Duodenal mucosa (tissue), 2 donors: ENCODE data around the gene IL22RA2.

Experiments
- H3K27ac ChIP-seq: one replicate; pipeline ENCODE4 v1.7.0; 2013; ENCODE audit warnings: low read depth, low read length
- H3K27me3 ChIP-seq, 2 donors: one replicate each; pipeline ENCODE4 v1.7.0; 2013; ENCODE audit warnings: low read length in 2 of 2, control low read depth in 1 of 2; ENCODE audit not compliant: insufficient read depth in 2 of 2, control insufficient read depth in 1 of 2
- H3K36me3 ChIP-seq, 2 donors: one replicate each; pipeline ENCODE4 v1.7.0; 2013; ENCODE audit warnings: low read length in 2 of 2, control low read depth in 1 of 2; ENCODE audit not compliant: insufficient read depth in 2 of 2, control insufficient read depth in 1 of 2
- H3K4me1 ChIP-seq, 2 donors: one replicate each; pipeline ENCODE4 v1.7.0; 2013; ENCODE audit warnings: low read length in 2 of 2, control low read depth in 1 of 2; ENCODE audit not compliant: insufficient read depth in 2 of 2, control insufficient read depth in 1 of 2
- H3K4me3 ChIP-seq, 2 donors: one replicate each; pipeline ENCODE4 v1.7.0; 2013; ENCODE audit warnings: low read length in 2 of 2, low read depth in 1 of 2
- H3K9ac ChIP-seq, 2 donors: one replicate each; pipeline ENCODE4 v1.7.0; 2013; ENCODE audit warnings: low read length in 2 of 2, low read depth in 1 of 2
- H3K9me3 ChIP-seq, 2 donors: one replicate each; pipeline ENCODE4 v1.7.0; 2013; ENCODE audit warnings: low read length in 2 of 2, control low read depth in 1 of 2; ENCODE audit not compliant: control insufficient read depth in 1 of 2

IL22RA2 gene

GRCh38 chr6:137134483-137134882 is 39.0 kb downstream of the IL22RA2 start:
- no peak overlapping the region for H3K27ac ChIP-seq
- H3K27me3 ChIP-seq, result no peaks in the 10 kb centered on the region
- H3K36me3 ChIP-seq, result no peaks in the 10 kb centered on the region
- H3K9ac ChIP-seq, result no peak overlapping the region
- peaks cover 0 to 2% of the 10 kb centered on the region in 2 donors for H3K4me1 ChIP-seq
- H3K4me3 ChIP-seq, result no peak overlapping the region
- H3K9me3 ChIP-seq, result peaks cover 0 to 8% of the 10 kb centered on the region in 2 donors

GRCh38 chr6:137133122-137133521 is 40.3 kb downstream of the IL22RA2 start:
- no peaks in the 10 kb centered on the region for H3K27me3 ChIP-seq
- peaks cover 0 to 8% of the 10 kb centered on the region in 2 donors for H3K9me3 ChIP-seq
- H3K4me1 ChIP-seq, result peaks cover 0 to 2% of the 10 kb centered on the region in 2 donors
- no peak overlapping the region for H3K27ac ChIP-seq
- no peak overlapping the region for H3K4me3 ChIP-seq
- no peaks in the 10 kb centered on the region for H3K36me3 ChIP-seq
- no peak overlapping the region for H3K9ac ChIP-seq

- Histone ChIP-seq H3K4me1 (peaks cover 0 to 13% of the 10 kb centered on the region in 2 donors), H3K27ac (no peak overlapping the region), H3K27me3 (no peaks in the 10 kb centered on the region), H3K9ac (no peak overlapping the region), H3K9me3 (no peaks in the 10 kb centered on the region), H3K4me3 (no peak overlapping the region), H3K36me3 (no peaks in the 10 kb centered on the region)
Observed at GRCh38 chr6:137126875-137127485, 46.5 kb downstream of the IL22RA2 start.

GRCh38 chr6:137123078-137123477 is 50.4 kb downstream of the IL22RA2 start:
- Histone ChIP-seq H3K9ac (no peak overlapping the region), H3K4me3 (no peak overlapping the region), H3K27me3 (no peaks in the 10 kb centered on the region), H3K9me3 (peaks cover 3 to 9% of the 10 kb centered on the region in 2 donors), H3K27ac (no peak overlapping the region), H3K4me1 (peaks cover 3 to 39% of the 10 kb centered on the region in 2 donors), H3K36me3 (no peaks in the 10 kb centered on the region)

GRCh38 chr6:137122612-137123011 is 50.8 kb downstream of the IL22RA2 start:
- H3K36me3 ChIP-seq, result no peaks in the 10 kb centered on the region
- H3K9ac ChIP-seq, result no peak overlapping the region
- H3K4me3 ChIP-seq, result no peak overlapping the region
- peaks cover 3 to 9% of the 10 kb centered on the region in 2 donors for H3K9me3 ChIP-seq
- no peaks in the 10 kb centered on the region for H3K27me3 ChIP-seq
- peaks cover 3 to 39% of the 10 kb centered on the region in 2 donors for H3K4me1 ChIP-seq
- no peak overlapping the region for H3K27ac ChIP-seq

- Histone ChIP-seq H3K27ac (no peak overlapping the region), H3K9me3 (peaks cover 3 to 9% of the 10 kb centered on the region in 2 donors), H3K9ac (peak overlapping the region in 1 of 2 donors; percentile 3), H3K4me1 (peaks cover 3 to 39% of the 10 kb centered on the region in 2 donors), H3K4me3 (no peak overlapping the region), H3K36me3 (no peaks in the 10 kb centered on the region), H3K27me3 (no peaks in the 10 kb centered on the region)
Observed at GRCh38 chr6:137121401-137121997, 51.9 kb downstream of the IL22RA2 start.

- Histone ChIP-seq H3K27ac (no peak overlapping the region), H3K9ac (peak overlapping the region in 1 of 2 donors; percentile 3), H3K27me3 (no peaks in the 10 kb centered on the region), H3K4me3 (no peak overlapping the region), H3K9me3 (peaks cover 3 to 9% of the 10 kb centered on the region in 2 donors), H3K4me1 (peaks cover 3 to 39% of the 10 kb centered on the region in 2 donors), H3K36me3 (no peaks in the 10 kb centered on the region)
Observed at GRCh38 chr6:137120748-137121147, 52.7 kb downstream of the IL22RA2 start.

- no peaks in the 10 kb centered on the region for H3K27me3 ChIP-seq
- H3K9me3 ChIP-seq, result peaks cover 3 to 9% of the 10 kb centered on the region in 2 donors
- H3K36me3 ChIP-seq, result no peaks in the 10 kb centered on the region
- H3K27ac ChIP-seq, result no peak overlapping the region
- peaks cover 3 to 39% of the 10 kb centered on the region in 2 donors for H3K4me1 ChIP-seq
- H3K4me3 ChIP-seq, result no peak overlapping the region
- no peak overlapping the region for H3K9ac ChIP-seq
Observed at GRCh38 chr6:137119196-137120104, 54.0 kb downstream of the IL22RA2 start.

- Histone ChIP-seq H3K27me3 (no peaks in the 10 kb centered on the region), H3K4me3 (no peak overlapping the region), H3K36me3 (no peaks in the 10 kb centered on the region), H3K27ac (no peak overlapping the region), H3K9ac (no peak overlapping the region), H3K9me3 (peaks cover 3 to 9% of the 10 kb centered on the region in 2 donors), H3K4me1 (peaks cover 3 to 31% of the 10 kb centered on the region in 2 donors)
Observed at GRCh38 chr6:137117581-137117980, 55.9 kb downstream of the IL22RA2 start.

GRCh38 chr6:137116807-137117206 is 56.6 kb downstream of the IL22RA2 start:
- Histone ChIP-seq H3K36me3 (no peaks in the 10 kb centered on the region), H3K27ac (no peak overlapping the region), H3K9ac (no peak overlapping the region), H3K4me3 (no peak overlapping the region), H3K27me3 (no peaks in the 10 kb centered on the region), H3K4me1 (peaks cover 3 to 24% of the 10 kb centered on the region in 2 donors), H3K9me3 (peaks cover 3 to 9% of the 10 kb centered on the region in 2 donors)
